HCT116 (cell line): ENCODE results near the gene ZC3H12A. TPM values are rescaled to one million over a fixed set of nuclear protein-coding genes. Genes with fewer than 3 reads are reported as not detected.

Experiments
- ATAC-seq: fragments of 200-7000 bp; cut with Tn5 transposase; 2 replicates; pipeline ENCODE4 v1.9.1; 2020; ENCODE audit warnings: mild to moderate bottlenecking, moderate library complexity
- BruUV-seq: library from RNA; stranded (reverse); fragments of 400-500 nt; replicated peaks from 2 replicates; lab custom pipeline; 2021; lab: Mats Ljungman, UMichigan
- CTCF ChIA-PET: fragments of 300-600 bp; sonication (Branson Sonifier 250); formaldehyde crosslinking; loops from one replicate; lab custom pipeline; 2021; ENCODE audit warnings: antibody characterized with exemption; lab: Charles Lee
- POLR2A ChIA-PET: fragments of 300-600, 350-600 bp; sonication (Branson Sonifier 250); formaldehyde crosslinking; loops from one replicate; lab custom pipeline; 2021; ENCODE audit warnings: antibody characterized with exemption; lab: Charles Lee
- RAD21 ChIA-PET, 2 experiments: fragments of 300-600 bp; sonication (Branson Sonifier 250); formaldehyde crosslinking; loops; one replicate each; lab custom pipeline; 2023; ENCODE audit warnings: low total read pairs in 2 of 2; ENCODE audit not compliant: uncharacterized antibody in 2 of 2, unreplicated experiment in 2 of 2, low non-redundant PET in 1 of 2; lab: Charles Lee
- DNase-seq: peaks from one replicate; pipeline ENCODE4 v3.0.0-alpha.2; 2010; ENCODE audit warnings: low read depth, low spot score
- H2AFZ ChIP-seq: fragments of 200-600 bp; shearing (Covaris generic), sonication (generic); 2 replicates; pipeline ENCODE4 v1.6.1; 2017; ENCODE audit warnings: low read depth, mixed run types, mixed read lengths, antibody characterized with exemption, low read length; ENCODE audit not compliant: poor library complexity, severe bottlenecking
- H3K27ac ChIP-seq: 2 replicates; pipeline ENCODE4 v1.5.1; 2012; ENCODE audit warnings: low read depth, low read length
- H3K27me3 ChIP-seq: fragments of 200-600 bp; sonication (generic); 2 replicates; pipeline ENCODE4 v1.6.1; 2016; ENCODE audit warnings: mixed run types, low read length, mixed read lengths; ENCODE audit not compliant: insufficient read depth
- H3K36me3 ChIP-seq, 2 experiments: fragments of 200-500 bp in 1 of 2; fragments of 200-600 bp in 1 of 2; sonication (Bioruptor generic) in 1 of 2; sonication (generic) in 1 of 2; 2 replicates each; pipeline versions ENCODE4 v1.5.1 to v1.6.1; 2014 to 2016; ENCODE audit warnings: low read length in 2 of 2, inconsistent platforms in 1 of 2, mixed read lengths in 1 of 2, mixed run types in 1 of 2; ENCODE audit not compliant: insufficient read depth in 2 of 2, control insufficient read depth in 1 of 2
- H3K4me1 ChIP-seq, 2 experiments: fragments of 200-600 bp in 1 of 2; sonication (generic) in 1 of 2; 2 replicates each; pipeline versions ENCODE4 v1.5.1 to v1.6.1; 2012 to 2017; ENCODE audit warnings: low read length in 2 of 2, inconsistent platforms in 1 of 2, mild to moderate bottlenecking in 1 of 2, mixed read lengths in 1 of 2, mixed run types in 1 of 2, moderate library complexity in 1 of 2; ENCODE audit not compliant: insufficient read depth in 2 of 2, control insufficient read depth in 1 of 2
- H3K4me2 ChIP-seq: fragments of 200-600 bp; sonication (generic); 2 replicates; pipeline ENCODE4 v1.6.1; 2017; ENCODE audit warnings: mixed run types, low read length, mixed read lengths
- H3K4me3 ChIP-seq, 2 experiments: fragments of 200-600 bp in 1 of 2; sonication (generic) in 1 of 2; replicated peaks in 1 of 2; 2 replicates each; pipeline ENCODE4 v1.5.1; 2011 to 2016; ENCODE audit warnings: low read length in 2 of 2, control low read depth in 1 of 2, low read depth in 1 of 2, mild to moderate bottlenecking in 1 of 2, mixed read lengths in 1 of 2, mixed run types in 1 of 2
- H3K79me2 ChIP-seq: fragments of 200-600 bp; sonication (generic); 2 replicates; pipeline ENCODE4 v1.6.1; 2017; ENCODE audit warnings: mild to moderate bottlenecking, mixed run types, low read length, moderate library complexity, mixed read lengths; ENCODE audit not compliant: insufficient read depth
- H3K9ac ChIP-seq: fragments of 200-600 bp; sonication (generic); 2 replicates; pipeline ENCODE4 v1.6.1; 2016; ENCODE audit warnings: low read length, mixed read lengths
- H3K9me2 ChIP-seq: fragments of 200-600 bp; sonication (generic), shearing (Covaris generic); 2 replicates; pipeline ENCODE4 v1.6.1; 2017; ENCODE audit warnings: mixed run types, mild to moderate bottlenecking, moderate library complexity; ENCODE audit not compliant: insufficient read depth
- H3K9me3 ChIP-seq, 2 experiments: fragments of 200-500 bp in 1 of 2; fragments of 200-600 bp in 1 of 2; sonication (Bioruptor generic) in 1 of 2; sonication (generic) in 1 of 2; 2 replicates each; pipeline ENCODE4 v1.6.1; 2014 to 2017; ENCODE audit warnings: low read length in 2 of 2, mixed read lengths in 2 of 2, inconsistent platforms in 1 of 2, low read depth in 1 of 2, mild to moderate bottlenecking in 1 of 2, mixed run types in 1 of 2, moderate library complexity in 1 of 2; ENCODE audit not compliant: control insufficient read depth in 1 of 2, insufficient read depth in 1 of 2
- H4K20me1 ChIP-seq: fragments of 200-600 bp; sonication (generic), shearing (Covaris generic); 2 replicates; pipeline ENCODE4 v1.6.1; 2017; ENCODE audit warnings: mixed run types, mild to moderate bottlenecking, moderate library complexity; ENCODE audit not compliant: insufficient read depth
- CEBPB ChIP-seq: IDR thresholded peaks from 2 replicates; pipeline ENCODE4 v1.6.1; 2012; ENCODE audit warnings: low read depth
- FOSL1 ChIP-seq: IDR thresholded peaks from 2 replicates; pipeline ENCODE4 v1.6.1; 2012; ENCODE audit warnings: low read depth
- RAD21 ChIP-seq: IDR thresholded peaks from 2 replicates; pipeline ENCODE4 v1.6.1; 2012; ENCODE audit warnings: low read depth, mild to moderate bottlenecking
- SRF ChIP-seq: IDR thresholded peaks from 2 replicates; pipeline ENCODE4 v1.6.1; 2012; ENCODE audit warnings: low read depth
- intact Hi-C: fragments of 100-400 bp; cut with micrococcal nuclease; formaldehyde crosslinking; loops from 2 replicates; pipeline ENCODE4 v1.10.0; 2022
- total RNA-seq: library from RNA; stranded (reverse); gene quantifications from one replicate; pipeline ENCODE4 v1.2.1, GENCODE V29; 2021; ENCODE audit not compliant: unreplicated experiment
- TF ChIP-seq, protein P1 (sequence below): IDR thresholded peaks from 2 replicates; pipeline ENCODE4 v1.6.1; 2011; ENCODE audit warnings: mild to moderate bottlenecking, low read length, moderate library complexity; ENCODE audit not compliant: insufficient replicate concordance; ENCODE audit errors: extremely low read depth
- TF ChIP-seq, protein P2 (sequence below): IDR thresholded peaks from 2 replicates; pipeline ENCODE4 v1.6.1; 2012; ENCODE audit warnings: low read depth

The ZC3H12A gene
- total RNA-seq, 1 experiment from 2014 or later: 10.6 TPM

DNA sequence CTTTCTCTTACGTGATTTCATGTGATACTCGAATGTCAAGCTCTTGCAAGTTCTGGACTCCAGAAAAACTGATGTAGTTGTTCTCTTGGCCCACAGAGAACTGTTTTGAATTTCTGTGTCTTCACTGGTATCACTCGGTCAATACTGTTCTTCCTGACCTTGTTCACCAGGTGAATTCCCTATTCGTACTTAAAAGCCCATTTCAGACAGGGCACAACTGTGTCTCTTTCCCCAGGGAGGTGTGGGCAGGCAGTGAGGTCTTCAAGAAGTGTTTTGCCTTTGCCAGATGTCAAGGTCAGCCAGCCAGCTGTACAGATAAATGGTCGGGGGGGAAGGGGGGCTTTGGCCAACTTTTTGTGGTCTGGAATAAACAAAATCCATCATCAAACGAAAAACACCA lies 27.5 kb upstream of the ZC3H12A start:
- peaks cover 6% of the 10 kb centered on the region; the same call in 1 of the 2 replicates for H3K27me3 ChIP-seq
- H4K20me1 ChIP-seq: no peaks in the 10 kb centered on the region
- peaks cover 3 to 15% of the 10 kb centered on the region in 2 experiments; a peak in 3 of 4 replicates for H3K4me1 ChIP-seq
- ChIA-PET RAD21 (no interaction called here), POLR2A (no interaction called here), CTCF (no interaction called here)
- no peak overlapping the region for H3K4me2 ChIP-seq
- H3K27ac ChIP-seq: no peak overlapping the region
- no peak overlapping the region for H3K9ac ChIP-seq
- no peaks in the 10 kb centered on the region for H3K36me3 ChIP-seq
- no TSS peak for BruUV-seq
- H3K79me2 ChIP-seq: no peaks in the 10 kb centered on the region
- H3K4me3 ChIP-seq: no peak overlapping the region
- H3K9me3 ChIP-seq: no peaks in the 10 kb centered on the region
- ATAC-seq (no peak), DNase-seq (no peak)
- no peak overlapping the region for H2AFZ ChIP-seq
- H3K9me2 ChIP-seq: no peaks in the 10 kb centered on the region
- intact Hi-C loops: no loop called here
- TF ChIP-seq, protein P1, sequence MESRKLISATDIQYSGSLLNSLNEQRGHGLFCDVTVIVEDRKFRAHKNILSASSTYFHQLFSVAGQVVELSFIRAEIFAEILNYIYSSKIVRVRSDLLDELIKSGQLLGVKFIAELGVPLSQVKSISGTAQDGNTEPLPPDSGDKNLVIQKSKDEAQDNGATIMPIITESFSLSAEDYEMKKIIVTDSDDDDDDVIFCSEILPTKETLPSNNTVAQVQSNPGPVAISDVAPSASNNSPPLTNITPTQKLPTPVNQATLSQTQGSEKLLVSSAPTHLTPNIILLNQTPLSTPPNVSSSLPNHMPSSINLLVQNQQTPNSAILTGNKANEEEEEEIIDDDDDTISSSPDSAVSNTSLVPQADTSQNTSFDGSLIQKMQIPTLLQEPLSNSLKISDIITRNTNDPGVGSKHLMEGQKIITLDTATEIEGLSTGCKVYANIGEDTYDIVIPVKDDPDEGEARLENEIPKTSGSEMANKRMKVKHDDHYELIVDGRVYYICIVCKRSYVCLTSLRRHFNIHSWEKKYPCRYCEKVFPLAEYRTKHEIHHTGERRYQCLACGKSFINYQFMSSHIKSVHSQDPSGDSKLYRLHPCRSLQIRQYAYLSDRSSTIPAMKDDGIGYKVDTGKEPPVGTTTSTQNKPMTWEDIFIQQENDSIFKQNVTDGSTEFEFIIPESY: no peak
- TF ChIP-seq SRF: no peak
- TF ChIP-seq CEBPB: no peak
- no peak for TF ChIP-seq RAD21
- TF ChIP-seq, protein P2, sequence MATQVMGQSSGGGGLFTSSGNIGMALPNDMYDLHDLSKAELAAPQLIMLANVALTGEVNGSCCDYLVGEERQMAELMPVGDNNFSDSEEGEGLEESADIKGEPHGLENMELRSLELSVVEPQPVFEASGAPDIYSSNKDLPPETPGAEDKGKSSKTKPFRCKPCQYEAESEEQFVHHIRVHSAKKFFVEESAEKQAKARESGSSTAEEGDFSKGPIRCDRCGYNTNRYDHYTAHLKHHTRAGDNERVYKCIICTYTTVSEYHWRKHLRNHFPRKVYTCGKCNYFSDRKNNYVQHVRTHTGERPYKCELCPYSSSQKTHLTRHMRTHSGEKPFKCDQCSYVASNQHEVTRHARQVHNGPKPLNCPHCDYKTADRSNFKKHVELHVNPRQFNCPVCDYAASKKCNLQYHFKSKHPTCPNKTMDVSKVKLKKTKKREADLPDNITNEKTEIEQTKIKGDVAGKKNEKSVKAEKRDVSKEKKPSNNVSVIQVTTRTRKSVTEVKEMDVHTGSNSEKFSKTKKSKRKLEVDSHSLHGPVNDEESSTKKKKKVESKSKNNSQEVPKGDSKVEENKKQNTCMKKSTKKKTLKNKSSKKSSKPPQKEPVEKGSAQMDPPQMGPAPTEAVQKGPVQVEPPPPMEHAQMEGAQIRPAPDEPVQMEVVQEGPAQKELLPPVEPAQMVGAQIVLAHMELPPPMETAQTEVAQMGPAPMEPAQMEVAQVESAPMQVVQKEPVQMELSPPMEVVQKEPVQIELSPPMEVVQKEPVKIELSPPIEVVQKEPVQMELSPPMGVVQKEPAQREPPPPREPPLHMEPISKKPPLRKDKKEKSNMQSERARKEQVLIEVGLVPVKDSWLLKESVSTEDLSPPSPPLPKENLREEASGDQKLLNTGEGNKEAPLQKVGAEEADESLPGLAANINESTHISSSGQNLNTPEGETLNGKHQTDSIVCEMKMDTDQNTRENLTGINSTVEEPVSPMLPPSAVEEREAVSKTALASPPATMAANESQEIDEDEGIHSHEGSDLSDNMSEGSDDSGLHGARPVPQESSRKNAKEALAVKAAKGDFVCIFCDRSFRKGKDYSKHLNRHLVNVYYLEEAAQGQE: no peak
- TF ChIP-seq FOSL1: no peak
